ENCODE data around the gene CD6. TPM values are rescaled to one million over a fixed set of nuclear protein-coding genes. Genes with fewer than 3 reads are reported as not detected.

Gene CD6
- total RNA-seq, 1 experiment from 2014 or later, result 0.23 TPM

- Mint-ChIP-seq H3K9me3 (ENCODE audit: unreplicated experiment) (peaks cover 6% of the 10 kb centered on the region), H3K4me3 (ENCODE audit: unreplicated experiment) (no peak overlapping the region), H3K4me1 (ENCODE audit: low read depth, unreplicated experiment) (no peaks in the 10 kb centered on the region), H3K36me3 (ENCODE audit: insufficient read depth, unreplicated experiment) (no peaks in the 10 kb centered on the region), H3K27me3 (ENCODE audit: insufficient read depth, unreplicated experiment) (peaks cover 14% of the 10 kb centered on the region), H3K27ac (ENCODE audit: unreplicated experiment) (no peak overlapping the region)
- Histone ChIP-seq H3K4me3 (ENCODE audit: low read depth, low read length) (no peak overlapping the region), H3K27me3 (replicated peaks; ENCODE audit: control insufficient read depth, insufficient read depth, low read length) (no peaks in the 10 kb centered on the region; the same call in 1 of the 2 replicates), H3K4me1 (no peaks in the 10 kb centered on the region), H3K36me3 (ENCODE audit: control insufficient read depth, insufficient read depth, low read length) (no peaks in the 10 kb centered on the region), H3K9me3 (no peaks in the 10 kb centered on the region)
- intact Hi-C loops (cut with micrococcal nuclease; ENCODE audit: unreplicated experiment), result no loop called here
- ChIA-PET POLR2A (interaction anchor here (0.8 kb wide), 1 partner anchor 345 kb away, joined by 4 read pairs; no protein-coding TSS in a partner anchor), CTCF (interaction anchor here (0.6 kb wide), 2 partner anchors 68 to 111 kb away, joined by 3 to 4 read pairs; no protein-coding TSS in a partner anchor)
- DNase-seq, result no peak
- BruUV-seq (replicated peaks), result no TSS peak
- TF ChIP-seq CTCF (IDR thresholded peaks at IDR 0.05; ENCODE audit: insufficient read depth in 1 of 2, low read depth in 1 of 2, low read length in 1 of 2, severe bottlenecking in 1 of 2, unreplicated experiment in 1 of 2), result no peak
Measured at GRCh38 chr11:61018059-61018458, 46.6 kb downstream of the CD6 start.

DNA sequence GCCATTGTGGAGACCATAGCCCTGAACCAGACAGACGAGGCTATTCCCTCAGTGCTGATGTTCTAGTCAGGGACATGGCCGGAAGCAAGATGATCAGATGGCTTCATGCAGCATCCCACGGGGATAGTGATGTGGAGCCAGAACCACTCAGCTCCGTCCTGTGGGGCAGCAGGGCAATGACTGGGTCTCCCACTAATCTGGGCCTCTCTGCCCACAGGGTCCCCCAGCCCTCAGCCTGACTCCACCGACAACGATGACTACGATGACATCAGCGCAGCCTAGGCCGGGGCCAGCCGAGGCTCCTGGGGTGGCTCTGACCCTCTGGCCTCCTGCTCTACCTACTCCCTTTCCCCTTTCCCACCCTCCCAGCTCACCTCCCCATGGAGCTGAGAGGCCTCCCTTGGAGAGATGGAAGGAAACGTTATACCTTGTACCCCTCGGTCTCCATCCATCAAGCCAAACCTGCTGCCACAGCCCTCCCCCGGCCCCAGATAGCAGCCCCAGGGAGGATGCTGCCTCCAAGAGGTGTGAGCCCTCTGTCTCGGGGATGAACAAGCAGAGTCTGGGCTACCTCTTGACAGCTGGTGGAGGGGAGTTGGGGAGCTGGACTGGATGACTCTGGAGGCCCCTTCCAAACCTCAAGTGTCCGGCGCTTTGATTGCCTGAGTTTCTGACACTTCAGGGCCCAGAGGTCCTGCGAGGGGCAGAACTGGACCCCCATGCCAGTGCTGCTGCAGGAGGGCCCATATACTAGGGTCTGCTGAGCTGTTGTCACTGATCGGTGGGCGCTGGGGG is 47.8 kb downstream of the CD6 start:
- POLR2A ChIA-PET, result interaction anchor here (0.8 kb wide), 1 partner anchor 343 kb away, joined by 4 read pairs; no protein-coding TSS in a partner anchor
- intact Hi-C loops (cut with micrococcal nuclease; ENCODE audit: unreplicated experiment), result no loop called here

More for the DNA sequence above, 47.8 kb downstream of the CD6 start:
- Histone ChIP-seq H3K4me1 (no peaks in the 10 kb centered on the region), H3K9me3 (no peaks in the 10 kb centered on the region), H3K27me3 (replicated peaks; ENCODE audit: control insufficient read depth, insufficient read depth, low read length) (no peaks in the 10 kb centered on the region), H3K36me3 (ENCODE audit: control insufficient read depth, insufficient read depth, low read length) (no peaks in the 10 kb centered on the region), H3K4me3 (ENCODE audit: low read depth, low read length) (no peak overlapping the region)
- no peak overlapping the region for H3K27ac Mint-ChIP-seq (ENCODE audit: unreplicated experiment)
- no peak overlapping the region for H3K4me3 Mint-ChIP-seq (ENCODE audit: unreplicated experiment)
- DNase-seq, result no peak
- peaks cover 9% of the 10 kb centered on the region for H3K27me3 Mint-ChIP-seq (ENCODE audit: insufficient read depth, unreplicated experiment)
- H3K9me3 Mint-ChIP-seq (ENCODE audit: unreplicated experiment), result peaks cover 6% of the 10 kb centered on the region
- CTCF ChIA-PET, result no interaction called here
- TF ChIP-seq CTCF (IDR thresholded peaks at IDR 0.05; ENCODE audit: insufficient read depth in 1 of 2, low read depth in 1 of 2, low read length in 1 of 2, severe bottlenecking in 1 of 2, unreplicated experiment in 1 of 2), result no peak
- no TSS peak for BruUV-seq (replicated peaks)
- no peaks in the 10 kb centered on the region for H3K36me3 Mint-ChIP-seq (ENCODE audit: insufficient read depth, unreplicated experiment)
- no peaks in the 10 kb centered on the region for H3K4me1 Mint-ChIP-seq (ENCODE audit: low read depth, unreplicated experiment)
